Activated naive CD4-positive, alpha-beta T cell treated with anti-CD3 and anti-CD28 coated beads, Interleukin-2, amount 50 U/mL, for 72 hours (primary cell): Measurements from ENCODE around the gene ARHGAP40. TPM values are rescaled to one million over a fixed set of nuclear protein-coding genes. Genes with fewer than 3 reads are reported as not detected.

ENCODE experiments used
- ATAC-seq, 2 donors: fragments of 150-1000 bp; cut with Tn5 transposase; 2 replicates each; pipeline ENCODE4 v1.10.0; 2021; ENCODE audit warnings: mild to moderate bottlenecking in 2 of 2, moderate library complexity in 2 of 2
- DNase-seq, 2 donors: peaks; one replicate each; pipeline ENCODE4 v3.0.0; 2021 to 2022; ENCODE audit warnings: low spot score in 2 of 2
- H3K27ac Mint-ChIP-seq, 2 donors: one replicate each; pipeline ENCODE4 v1.8.0; 2022; ENCODE audit warnings: mild to moderate bottlenecking in 2 of 2, mixed read lengths in 2 of 2
- H3K36me3 Mint-ChIP-seq, 2 donors: one replicate each; pipeline ENCODE4 v1.8.0; 2022; ENCODE audit warnings: mixed read lengths in 2 of 2
- H3K9me3 Mint-ChIP-seq, 2 donors: one replicate each; pipeline ENCODE4 v1.8.0; 2022; ENCODE audit warnings: mixed read lengths in 2 of 2
- total RNA-seq, 2 donors: library from RNA; stranded (reverse); gene quantifications; one replicate each; pipeline ENCODE4 v1.2.3, GENCODE V29; 2022

ARHGAP40 gene
- total RNA-seq, 2 donors from 2014 or later = not detected

GRCh38 chr20:38604873-38605303 lies 3.3 kb downstream of the ARHGAP40 start:
- Mint-ChIP-seq H3K9me3 (no peaks in the 10 kb centered on the region), H3K27ac (no peak overlapping the region), H3K36me3 (no peaks in the 10 kb centered on the region)
- DNase-seq (no peak), ATAC-seq (no peak)

- ATAC-seq (no peak), DNase-seq (no peak)
- no peaks in the 10 kb centered on the region for H3K9me3 Mint-ChIP-seq
- no peak overlapping the region for H3K27ac Mint-ChIP-seq
- no peaks in the 10 kb centered on the region for H3K36me3 Mint-ChIP-seq
These were observed 5.7 kb downstream of the ARHGAP40 start for GRCh38 chr20:38607351-38607750.

- no peaks in the 10 kb centered on the region for H3K9me3 Mint-ChIP-seq
- H3K36me3 Mint-ChIP-seq = no peaks in the 10 kb centered on the region
- no peak for DNase-seq
- peak overlapping the region in 1 of 2 donors; percentile 57 for H3K27ac Mint-ChIP-seq
- no peak for ATAC-seq
These were observed 6.6 kb downstream of the ARHGAP40 start for GRCh38 chr20:38608188-38608587.

GRCh38 chr20:38609815-38610214 lies 8.2 kb downstream of the ARHGAP40 start:
- no peak overlapping the region for H3K27ac Mint-ChIP-seq
- H3K9me3 Mint-ChIP-seq = no peaks in the 10 kb centered on the region
- DNase-seq (no peak), ATAC-seq (no peak)
- H3K36me3 Mint-ChIP-seq = no peaks in the 10 kb centered on the region

GRCh38 chr20:38610521-38610920 lies 8.9 kb downstream of the ARHGAP40 start:
- H3K36me3 Mint-ChIP-seq = no peaks in the 10 kb centered on the region
- no peak for DNase-seq
- H3K27ac Mint-ChIP-seq = no peak overlapping the region
- ATAC-seq = no peak
- no peaks in the 10 kb centered on the region for H3K9me3 Mint-ChIP-seq

GRCh38 chr20:38612751-38613515 lies 11.3 kb downstream of the ARHGAP40 start:
- no peak for DNase-seq
- Mint-ChIP-seq H3K9me3 (no peaks in the 10 kb centered on the region), H3K36me3 (no peaks in the 10 kb centered on the region), H3K27ac (no peak overlapping the region)
- ATAC-seq = no peak

- Mint-ChIP-seq H3K27ac (no peak overlapping the region), H3K9me3 (no peaks in the 10 kb centered on the region), H3K36me3 (no peaks in the 10 kb centered on the region)
- DNase-seq (no peak), ATAC-seq (no peak)
These were observed 13.7 kb downstream of the ARHGAP40 start for GRCh38 chr20:38615283-38615682.

GRCh38 chr20:38616457-38616856 lies 14.8 kb downstream of the ARHGAP40 start:
- H3K36me3 Mint-ChIP-seq = no peaks in the 10 kb centered on the region
- DNase-seq = no peak
- no peak for ATAC-seq
- H3K9me3 Mint-ChIP-seq = no peaks in the 10 kb centered on the region
- H3K27ac Mint-ChIP-seq = no peak overlapping the region

- H3K9me3 Mint-ChIP-seq = no peaks in the 10 kb centered on the region
- ATAC-seq (no peak), DNase-seq (no peak)
- no peaks in the 10 kb centered on the region for H3K36me3 Mint-ChIP-seq
- peak overlapping the region in 1 of 2 donors; percentile 26 for H3K27ac Mint-ChIP-seq
These were observed 15.6 kb downstream of the ARHGAP40 start for GRCh38 chr20:38617011-38617829.

GRCh38 chr20:38617830-38618196 lies 16.2 kb downstream of the ARHGAP40 start:
- ATAC-seq (no peak), DNase-seq (no peak)
- Mint-ChIP-seq H3K36me3 (no peaks in the 10 kb centered on the region), H3K9me3 (no peaks in the 10 kb centered on the region), H3K27ac (no peak overlapping the region)

GRCh38 chr20:38620441-38620840 lies 18.8 kb downstream of the ARHGAP40 start:
- DNase-seq = no peak
- no peaks in the 10 kb centered on the region for H3K9me3 Mint-ChIP-seq
- no peak overlapping the region for H3K27ac Mint-ChIP-seq
- ATAC-seq = no peak
- H3K36me3 Mint-ChIP-seq = no peaks in the 10 kb centered on the region

GRCh38 chr20:38623061-38623460 lies 21.5 kb downstream of the ARHGAP40 start:
- no peak for ATAC-seq
- no peaks in the 10 kb centered on the region for H3K36me3 Mint-ChIP-seq
- no peak overlapping the region for H3K27ac Mint-ChIP-seq
- no peak for DNase-seq
- no peaks in the 10 kb centered on the region for H3K9me3 Mint-ChIP-seq

- no peak for DNase-seq
- no peak overlapping the region for H3K27ac Mint-ChIP-seq
- ATAC-seq = no peak
- H3K9me3 Mint-ChIP-seq = no peaks in the 10 kb centered on the region
- H3K36me3 Mint-ChIP-seq = no peaks in the 10 kb centered on the region
These were observed 22.5 kb downstream of the ARHGAP40 start for GRCh38 chr20:38624084-38624483.

- ATAC-seq = no peak
- Mint-ChIP-seq H3K9me3 (no peaks in the 10 kb centered on the region), H3K36me3 (no peaks in the 10 kb centered on the region), H3K27ac (no peak overlapping the region)
- no peak for DNase-seq
These were observed 24.3 kb downstream of the ARHGAP40 start for GRCh38 chr20:38625896-38626295.

- ATAC-seq = no peak
- DNase-seq = no peak
- no peak overlapping the region for H3K27ac Mint-ChIP-seq
- no peaks in the 10 kb centered on the region for H3K36me3 Mint-ChIP-seq
- no peaks in the 10 kb centered on the region for H3K9me3 Mint-ChIP-seq
These were observed 25.5 kb downstream of the ARHGAP40 start for GRCh38 chr20:38626921-38627659.

- H3K36me3 Mint-ChIP-seq = no peaks in the 10 kb centered on the region
These were observed 27.2 kb downstream of the ARHGAP40 start for GRCh38 chr20:38628580-38629470.

More at GRCh38 chr20:38628580-38629470, 27.2 kb downstream of the ARHGAP40 start:
- DNase-seq (no peak), ATAC-seq (no peak)
- no peaks in the 10 kb centered on the region for H3K9me3 Mint-ChIP-seq
- no peak overlapping the region for H3K27ac Mint-ChIP-seq
